GM15510 (cell line): ENCODE measurements around the gene C20orf141.

Source experiments
- POLR2A ChIP-seq: IDR thresholded peaks from 3 replicates; pipeline ENCODE4 v1.6.1; 2011; ENCODE audit warnings: borderline replicate concordance; ENCODE audit not compliant: insufficient read length; ENCODE audit errors: extremely low read depth

Gene C20orf141

GRCh38 chr20:2798095-2798805 lies 16.5 kb upstream of the C20orf141 start:
- no peak for TF ChIP-seq POLR2A

GRCh38 chr20:2798814-2799213 lies 16.0 kb upstream of the C20orf141 start:
- TF ChIP-seq POLR2A: no peak

- no peak for TF ChIP-seq POLR2A
Observed at GRCh38 chr20:2799271-2799670, 15.5 kb upstream of the C20orf141 start.

GRCh38 chr20:2799688-2800520 lies 14.9 kb upstream of the C20orf141 start:
- no peak for TF ChIP-seq POLR2A

- TF ChIP-seq POLR2A: no peak
Observed at GRCh38 chr20:2800521-2801285, 14.1 kb upstream of the C20orf141 start, which contains the start of gene CPXM1. Gene CPXM1 (minus strand): TSS chr20:2800627. CDS start chr20:2800572, 55 bp downstream.

- TF ChIP-seq POLR2A: no peak
Observed at GRCh38 chr20:2801286-2801728, 13.5 kb upstream of the C20orf141 start.

GRCh38 chr20:2804041-2804828 lies 10.6 kb upstream of the C20orf141 start:
- no peak for TF ChIP-seq POLR2A

- no peak for TF ChIP-seq POLR2A
Observed at GRCh38 chr20:2804852-2805688, 9.7 kb upstream of the C20orf141 start.

- no peak for TF ChIP-seq POLR2A
Observed at GRCh38 chr20:2805689-2806350, 9.0 kb upstream of the C20orf141 start.

- no peak for TF ChIP-seq POLR2A
Observed at GRCh38 chr20:2806351-2806701, 8.5 kb upstream of the C20orf141 start.

- no peak for TF ChIP-seq POLR2A
Observed at GRCh38 chr20:2807019-2807418, 7.8 kb upstream of the C20orf141 start.

GRCh38 chr20:2809690-2810089 lies 5.1 kb upstream of the C20orf141 start:
- TF ChIP-seq POLR2A: no peak

GRCh38 chr20:2812189-2812588 lies 2.6 kb upstream of the C20orf141 start:
- TF ChIP-seq POLR2A: no peak
